ENCODE results near the gene TMEM181.

TMEM181 gene

DNA sequence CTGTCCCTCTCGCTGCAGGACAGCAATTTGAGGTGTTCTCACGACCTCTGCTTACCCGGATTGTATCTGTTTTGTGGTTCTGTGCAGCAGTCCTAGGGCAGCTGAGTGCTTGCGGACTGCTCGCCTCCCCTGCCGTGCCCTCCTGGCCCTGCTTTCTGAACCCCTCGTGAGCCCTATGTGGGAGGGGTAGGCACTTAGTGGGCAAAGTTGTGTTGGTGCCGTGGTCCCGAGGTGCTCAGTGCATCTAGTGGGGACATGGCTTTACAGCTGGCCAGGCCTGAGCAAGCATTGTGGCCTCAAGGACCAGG lies 5.2 kb downstream of the TMEM181 start:
- no peak for DNase-seq (ENCODE audit: low read depth)

DNA sequence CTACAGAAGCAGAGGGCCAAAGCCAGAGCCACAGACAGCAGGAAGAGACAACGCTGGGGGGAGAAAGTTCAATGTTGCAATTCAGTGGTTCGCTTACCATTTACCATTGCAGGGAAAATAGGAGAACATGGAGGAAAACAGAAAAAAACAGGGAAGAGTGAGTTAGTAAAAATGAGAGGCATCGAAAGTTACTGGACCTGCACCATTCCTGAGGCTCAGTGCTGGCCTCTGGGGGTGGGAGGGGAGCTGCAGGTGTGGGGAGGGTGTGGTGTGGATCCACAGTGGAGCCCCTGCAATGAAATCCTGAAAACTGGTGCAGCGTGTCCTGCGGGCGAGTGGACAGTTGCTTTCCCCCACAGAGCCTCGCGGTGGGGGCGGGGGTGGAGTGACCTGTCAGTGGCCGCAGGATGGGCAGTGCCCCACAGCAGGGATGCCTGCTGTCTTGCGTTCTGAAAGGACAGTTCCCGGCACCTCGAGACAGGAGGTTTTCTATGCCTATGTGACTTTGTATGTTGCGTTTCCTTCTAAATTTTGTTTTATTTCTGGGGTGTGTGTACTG lies 5.7 kb downstream of the TMEM181 start:
- no peak for DNase-seq (ENCODE audit: low read depth)

DNA sequence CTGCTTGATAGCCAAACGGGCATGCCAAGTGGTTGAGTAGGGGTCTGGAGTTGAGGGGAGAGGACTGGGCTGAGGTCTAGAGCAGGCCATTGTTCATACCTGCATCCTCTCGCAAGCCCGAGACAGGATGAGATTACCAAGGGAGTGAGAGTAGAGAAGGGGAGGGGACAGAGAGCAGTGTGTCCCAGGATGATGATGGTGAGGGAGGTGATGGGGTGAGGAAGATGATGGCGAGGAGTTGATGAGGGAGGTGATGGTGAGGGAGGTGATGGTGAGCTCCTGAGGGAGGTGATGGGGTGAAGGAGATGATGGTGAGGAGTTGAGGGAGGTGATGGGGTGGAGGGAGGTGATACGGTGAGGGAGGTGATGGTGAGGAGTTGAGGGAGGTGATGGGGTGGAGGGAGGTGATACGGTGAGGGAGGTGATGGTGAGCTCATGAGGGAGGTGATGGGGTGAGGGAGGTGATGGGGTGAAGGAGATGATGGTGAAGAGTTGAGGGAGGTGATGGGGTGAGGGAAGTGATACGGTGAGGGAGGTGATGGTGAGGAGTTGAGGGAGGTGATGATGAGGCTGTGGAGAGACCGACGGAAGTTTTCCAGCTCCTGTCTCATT lies 6.4 kb downstream of the TMEM181 start:
- no peak for DNase-seq (ENCODE audit: low read depth)

DNA sequence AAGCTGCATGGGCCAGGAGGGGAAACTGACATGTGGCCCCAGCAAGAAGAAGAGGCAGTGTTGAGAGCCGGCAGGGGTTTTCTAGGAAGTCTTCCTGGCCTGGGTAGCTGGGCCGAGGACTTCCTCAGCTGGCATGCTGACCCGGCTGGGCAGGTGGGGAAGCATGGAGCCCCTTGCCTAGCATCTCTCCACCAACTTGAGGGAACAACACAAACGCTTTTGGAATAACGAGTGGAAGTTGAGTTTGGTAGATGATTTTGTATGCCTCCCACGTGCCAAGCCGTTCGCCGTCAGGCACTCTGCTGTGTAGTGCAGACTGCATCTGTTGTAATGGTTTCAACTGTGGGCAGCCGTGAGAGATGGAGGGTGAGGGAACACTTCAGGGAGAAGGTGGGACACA lies 7.3 kb downstream of the TMEM181 start:
- DNase-seq (ENCODE audit: low read depth) = no peak

DNA sequence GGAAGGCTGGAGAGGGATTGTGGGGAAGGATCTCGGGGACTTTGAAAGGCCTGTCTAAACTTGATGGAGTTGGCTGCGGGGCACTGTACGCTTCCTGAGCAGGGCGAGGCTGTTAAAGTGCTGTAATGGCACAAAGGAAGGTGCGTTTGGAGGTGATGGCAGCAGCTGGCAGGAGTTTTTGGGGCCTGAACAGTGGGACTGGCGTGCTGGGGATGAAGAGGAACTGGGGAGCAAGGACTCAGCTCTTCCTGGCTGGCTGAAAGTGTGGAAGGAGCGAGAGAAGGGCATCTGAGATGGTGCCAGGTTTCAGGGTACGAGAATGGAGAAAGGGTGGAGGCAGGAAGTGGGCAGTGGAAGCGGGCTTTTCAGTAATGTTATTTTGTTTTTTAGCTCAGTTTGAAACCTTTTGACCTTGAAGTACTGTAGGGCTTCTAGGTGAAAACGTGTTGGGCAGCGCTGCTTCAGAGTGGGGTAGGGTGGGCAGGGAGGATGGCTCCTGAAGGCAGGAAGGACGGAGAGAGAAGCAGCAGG lies 8.0 kb downstream of the TMEM181 start:
- DNase-seq (ENCODE audit: low read depth) = no peak

DNA sequence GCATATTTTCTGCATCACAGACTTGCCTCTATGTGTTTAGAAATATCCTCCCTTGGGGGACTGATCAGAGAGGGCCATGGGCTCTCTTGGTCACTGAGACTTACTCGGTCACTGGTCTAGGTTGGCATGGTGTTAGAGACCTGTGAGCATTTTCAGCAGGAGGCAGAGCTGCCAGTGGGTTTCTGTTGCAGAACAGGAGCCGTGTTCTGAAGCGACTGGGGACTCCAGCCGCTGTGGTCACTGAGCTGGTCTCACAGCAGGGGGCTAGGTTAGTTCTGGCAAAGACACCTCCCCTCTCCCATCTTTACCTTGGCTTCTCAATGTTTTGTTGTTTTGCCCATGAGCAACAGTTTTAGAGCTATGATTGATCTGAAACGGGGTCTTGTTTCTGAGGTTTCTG lies 8.7 kb downstream of the TMEM181 start:
- no peak for DNase-seq (ENCODE audit: low read depth)

DNA sequence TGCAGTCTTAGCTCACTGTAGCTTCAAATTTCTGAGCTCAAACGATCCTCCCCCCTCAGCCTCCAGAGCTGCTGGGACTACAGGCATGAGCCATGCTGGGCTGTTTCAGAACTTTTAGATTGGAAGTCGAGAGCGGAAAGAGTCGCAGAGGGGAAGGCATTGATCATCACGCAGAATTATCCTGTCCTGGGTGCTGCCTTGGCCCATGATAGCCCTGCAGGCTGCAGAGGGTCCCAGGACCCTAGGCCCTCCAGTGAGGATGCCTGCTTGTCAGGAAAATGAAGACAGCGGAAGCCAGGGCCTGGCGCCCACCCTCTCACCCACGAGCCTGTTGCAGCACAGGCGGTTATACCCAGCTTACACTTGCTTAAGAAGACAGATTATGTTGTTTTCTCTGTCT lies 9.1 kb downstream of the TMEM181 start:
- DNase-seq (ENCODE audit: low read depth) = no peak

DNA sequence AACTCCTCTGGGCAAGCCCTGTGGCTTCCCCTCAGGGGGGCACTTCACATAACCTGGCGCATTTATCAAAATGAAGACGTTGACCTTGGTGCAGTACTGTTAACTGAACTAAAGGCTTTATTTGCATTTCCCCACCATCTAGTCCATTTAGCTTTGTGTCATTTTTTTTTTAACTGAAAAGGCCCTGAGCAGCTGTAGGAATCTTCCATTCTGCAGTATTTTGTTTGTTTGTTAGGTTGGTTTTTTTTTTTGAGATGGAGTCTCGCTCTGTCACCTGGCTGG lies 10.7 kb downstream of the TMEM181 start:
- no peak for DNase-seq (ENCODE audit: low read depth)

DNA sequence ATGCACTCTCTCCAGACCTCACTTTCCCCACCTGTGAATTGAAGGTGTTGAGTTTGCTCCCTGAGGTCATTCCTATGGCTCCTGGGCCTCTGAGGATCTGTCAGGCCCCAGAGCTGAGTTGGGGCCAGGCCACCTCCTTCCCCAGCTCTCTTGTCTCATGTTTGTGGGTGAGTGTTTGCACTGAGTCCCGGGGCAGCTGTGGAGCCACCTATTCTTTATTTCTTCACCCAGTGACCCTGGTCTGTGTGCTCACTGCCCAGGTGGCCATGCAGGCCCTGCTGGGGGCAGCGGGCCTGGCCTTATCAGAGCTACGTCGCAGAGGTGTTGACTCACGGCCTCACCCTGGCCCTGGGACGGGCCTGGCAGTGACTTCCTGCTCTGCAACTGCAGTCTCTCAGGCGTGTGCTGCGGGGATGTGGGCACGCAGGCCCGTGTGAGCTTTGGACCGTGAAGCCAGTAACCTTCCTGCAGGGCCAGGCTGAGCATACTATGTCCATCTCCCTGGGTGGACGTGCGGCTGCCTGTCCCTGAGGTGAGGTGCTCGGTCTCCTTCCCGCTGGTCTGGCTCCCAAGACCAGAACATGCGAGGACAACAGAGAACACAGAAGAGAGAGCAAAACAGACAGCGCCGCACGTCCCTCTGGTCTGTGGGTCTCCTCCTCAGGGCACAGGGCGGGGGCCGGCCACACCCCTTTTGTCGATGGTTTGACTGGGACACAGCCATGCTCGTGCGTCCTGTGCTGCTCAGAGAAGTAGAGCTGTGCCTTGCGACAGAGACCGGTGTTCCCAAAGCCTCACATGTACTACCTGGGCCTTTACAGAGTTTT lies 12.1 kb downstream of the TMEM181 start:
- DNase-seq (ENCODE audit: low read depth) = no peak

DNA sequence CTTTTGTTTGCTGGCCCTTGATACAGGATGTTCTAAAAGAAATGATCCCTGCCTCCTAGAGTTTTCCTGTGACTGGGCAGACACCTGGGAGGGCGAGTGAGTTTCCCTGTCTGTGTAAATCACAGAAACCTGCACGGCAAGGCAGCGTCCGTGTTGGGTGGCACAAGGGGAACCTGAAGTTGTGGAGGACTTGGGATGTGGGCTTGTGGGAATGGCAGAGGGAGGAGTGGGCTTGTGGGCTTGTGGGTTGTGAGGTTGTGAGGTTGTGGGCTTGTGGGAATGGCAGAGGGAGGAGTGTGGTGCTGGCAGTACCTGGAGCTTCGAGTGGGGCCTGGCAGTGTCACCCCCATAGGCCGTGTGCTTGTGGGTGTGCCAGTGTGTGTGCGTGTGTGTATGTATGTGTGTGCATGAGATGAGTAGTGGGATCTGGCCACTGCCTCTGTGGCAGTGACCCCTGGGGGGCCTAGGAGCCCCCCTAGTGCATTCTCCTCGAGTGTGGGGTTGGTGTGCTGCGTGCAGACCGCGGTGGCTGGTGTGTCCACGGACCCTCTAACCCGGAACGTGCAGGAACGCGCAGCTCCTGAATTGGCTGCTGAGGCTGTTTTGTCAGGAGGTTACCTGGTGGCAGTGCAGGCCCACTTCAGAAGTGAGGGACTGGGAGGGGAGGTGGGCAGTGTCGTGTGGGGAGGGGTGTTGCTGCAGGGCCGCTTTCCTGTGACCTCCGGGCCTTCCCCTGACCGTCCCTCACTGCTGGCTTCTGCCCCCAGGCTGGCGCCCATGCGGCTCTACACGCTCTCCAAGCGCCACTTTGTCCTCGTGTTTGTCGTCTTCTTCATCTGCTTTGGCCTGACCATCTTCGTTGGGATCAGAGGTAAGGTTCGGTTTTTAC lies 13.0 kb downstream of the TMEM181 start:
- DNase-seq (ENCODE audit: low read depth) = no peak

DNA sequence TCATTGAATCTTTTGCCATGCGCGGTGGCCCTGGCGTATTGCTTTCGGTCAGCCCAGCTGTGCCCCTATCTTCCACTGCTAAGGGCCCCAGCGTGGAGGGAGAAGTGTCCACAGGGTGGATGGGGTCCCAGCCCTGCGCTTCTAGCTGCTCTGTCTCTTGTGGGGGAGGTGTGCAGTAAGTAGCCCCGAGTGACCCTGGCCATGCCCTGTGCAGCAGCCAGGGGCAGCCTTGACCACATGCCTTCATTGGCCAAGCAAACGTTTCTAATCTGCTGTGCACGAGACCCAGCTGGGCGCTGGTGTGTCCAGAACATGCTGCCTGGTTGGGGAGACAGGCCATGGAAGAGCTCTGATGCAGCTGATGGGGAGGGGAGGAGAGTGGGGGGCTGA lies 13.6 kb downstream of the TMEM181 start:
- no peak for DNase-seq (ENCODE audit: low read depth)

DNA sequence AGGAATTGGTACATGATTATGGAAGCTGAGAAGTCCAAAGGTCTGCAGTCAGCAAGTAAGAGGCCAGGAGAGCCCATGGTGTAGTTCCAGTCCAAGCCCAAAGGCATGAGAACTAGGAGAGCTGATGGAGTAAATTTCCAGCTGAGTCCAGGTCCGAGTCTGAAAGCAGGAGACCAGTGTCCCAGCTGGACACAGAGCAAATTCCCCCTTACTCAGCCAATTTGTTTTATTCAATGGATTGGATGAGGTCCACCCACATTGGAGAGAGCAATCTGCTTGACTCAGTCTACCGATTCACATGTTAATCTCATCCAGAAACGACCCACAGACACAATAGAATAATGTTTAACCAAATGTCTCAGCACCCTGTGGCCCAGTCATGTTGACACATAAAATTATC lies 14.9 kb downstream of the TMEM181 start:
- DNase-seq (ENCODE audit: low read depth) = no peak

DNA sequence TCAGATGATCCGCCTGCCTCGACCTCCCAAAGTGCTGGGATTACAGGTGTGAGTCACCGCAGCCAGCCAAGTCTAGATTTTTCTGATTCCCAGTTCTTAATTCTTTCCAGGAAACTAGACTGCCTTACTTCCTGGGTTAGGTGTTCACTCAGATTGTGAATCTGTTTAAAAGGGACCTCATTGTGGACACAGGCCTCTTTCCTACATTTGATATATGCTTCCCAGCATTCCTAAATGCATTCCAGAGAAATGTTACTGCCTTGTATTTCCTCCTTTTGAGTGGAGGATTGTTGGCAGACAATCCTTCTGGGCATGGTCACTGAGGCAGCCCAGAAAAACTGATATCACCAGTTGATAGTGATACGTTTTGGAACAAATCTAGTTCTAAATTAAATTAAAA lies 15.7 kb downstream of the TMEM181 start:
- DNase-seq (ENCODE audit: low read depth) = no peak

DNA sequence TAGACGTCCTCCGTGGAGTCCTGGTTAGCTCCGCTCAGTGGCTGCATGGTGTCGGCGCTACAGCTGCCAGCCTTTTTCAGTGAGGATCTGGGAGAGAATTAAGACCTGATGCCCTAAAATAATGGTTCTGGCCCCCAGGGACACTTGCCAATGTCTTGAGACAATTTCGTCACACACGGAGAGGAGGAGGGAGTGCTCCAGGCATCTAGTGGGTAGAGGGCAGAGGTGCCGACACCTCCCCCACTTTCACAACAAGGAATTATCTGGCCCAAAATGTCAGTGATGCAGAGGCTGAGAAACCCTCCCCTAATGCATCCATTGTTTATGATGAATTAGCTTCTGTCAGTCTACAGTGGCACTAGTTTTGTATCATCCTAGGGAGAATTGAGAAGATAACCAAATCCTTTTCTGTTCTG lies 24.4 kb downstream of the TMEM181 start:
- DNase-seq (ENCODE audit: low read depth) = no peak

DNA sequence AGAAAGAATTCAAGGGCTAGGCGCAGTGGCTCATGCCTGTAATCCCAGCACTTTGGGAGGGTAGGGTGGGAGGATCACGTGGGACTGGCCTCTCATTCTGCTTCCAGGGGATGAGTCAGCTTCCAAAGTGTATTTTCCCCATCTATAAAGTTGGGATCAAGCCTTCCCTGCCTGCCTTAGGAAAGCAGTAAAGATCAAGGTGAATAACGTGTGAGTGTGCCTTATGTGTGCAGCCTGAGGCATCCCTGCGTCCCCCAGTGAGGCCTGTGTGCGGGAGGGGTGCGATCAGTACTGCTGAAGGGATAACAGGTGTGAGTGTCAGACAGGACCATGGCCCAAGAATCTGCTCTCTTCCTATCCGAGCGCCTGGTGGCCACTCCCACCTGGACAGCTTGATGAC lies 26.8 kb downstream of the TMEM181 start:
- no peak for DNase-seq (ENCODE audit: low read depth)

DNA sequence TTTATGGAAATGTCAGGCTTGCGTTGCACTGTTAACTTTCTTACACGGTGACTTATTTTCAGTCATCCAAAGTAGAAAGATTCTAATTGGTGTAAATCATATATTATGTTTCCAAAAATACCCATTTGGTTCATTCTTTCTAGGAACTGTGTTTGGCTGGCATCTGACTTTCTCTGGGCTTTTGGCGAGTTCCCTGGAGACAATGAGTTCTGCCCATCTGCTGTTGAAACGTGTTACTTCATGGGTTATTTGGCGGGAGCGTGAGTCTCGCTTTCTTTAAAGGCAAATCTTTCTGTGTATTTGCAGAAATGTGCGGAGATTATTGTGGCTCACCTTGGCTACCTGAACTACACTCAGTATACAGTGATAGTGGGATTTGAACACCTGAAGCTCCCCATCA lies 29.5 kb downstream of the TMEM181 start:
- no peak for DNase-seq (ENCODE audit: low read depth)

DNA sequence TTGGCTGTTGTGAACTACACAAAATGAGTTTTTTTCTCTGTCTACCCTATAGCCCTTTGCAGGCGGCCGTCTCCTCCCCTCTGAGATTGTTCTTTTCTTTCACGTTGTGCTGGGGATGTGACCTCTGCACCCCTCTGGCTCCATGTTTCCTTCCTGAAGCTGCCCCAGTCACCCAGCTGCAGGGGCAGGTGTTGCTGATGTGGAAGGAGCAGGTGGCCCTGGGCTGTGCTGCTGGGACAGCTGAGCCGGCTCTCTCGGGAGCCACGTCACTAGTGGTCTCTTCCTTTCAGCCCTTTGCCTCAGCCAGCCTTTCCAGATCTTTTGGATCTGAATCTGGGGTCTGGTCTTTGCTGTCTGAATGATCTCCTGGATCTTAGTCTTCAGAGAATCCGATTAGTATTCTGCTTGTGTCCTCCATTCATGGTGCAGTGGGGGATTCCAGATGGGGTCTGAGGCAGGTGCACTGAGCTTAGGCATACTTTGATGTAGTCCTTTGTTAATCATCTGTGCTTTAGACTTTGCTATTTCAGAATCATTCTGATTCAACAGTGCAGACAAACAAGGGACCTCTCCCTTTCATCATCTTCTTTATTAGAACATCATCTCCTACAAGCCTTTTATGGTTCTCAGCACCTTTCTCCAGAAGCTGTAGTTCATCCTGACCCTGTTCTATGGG lies 31.4 kb downstream of the TMEM181 start:
- no peak for DNase-seq (ENCODE audit: low read depth)

DNA sequence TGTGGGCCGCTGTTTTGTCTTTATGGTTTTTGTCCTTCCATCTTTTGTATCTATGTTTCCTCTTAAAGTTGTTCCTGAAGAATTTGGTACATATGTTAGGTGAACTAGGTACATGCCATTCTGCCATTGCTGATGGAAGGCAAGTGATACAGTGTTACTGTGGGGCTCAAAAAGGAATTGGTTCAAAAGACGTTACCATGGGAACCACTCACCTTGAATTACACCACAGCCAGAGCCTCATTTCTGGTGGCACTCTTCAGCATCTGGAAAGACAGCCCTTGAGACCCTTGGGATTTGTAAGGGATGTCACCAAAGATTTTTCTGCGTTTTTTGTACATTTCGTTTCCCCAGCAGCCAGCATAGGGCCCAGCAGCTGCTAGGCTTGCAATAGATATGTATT lies 31.9 kb downstream of the TMEM181 start:
- DNase-seq (ENCODE audit: low read depth) = no peak

DNA sequence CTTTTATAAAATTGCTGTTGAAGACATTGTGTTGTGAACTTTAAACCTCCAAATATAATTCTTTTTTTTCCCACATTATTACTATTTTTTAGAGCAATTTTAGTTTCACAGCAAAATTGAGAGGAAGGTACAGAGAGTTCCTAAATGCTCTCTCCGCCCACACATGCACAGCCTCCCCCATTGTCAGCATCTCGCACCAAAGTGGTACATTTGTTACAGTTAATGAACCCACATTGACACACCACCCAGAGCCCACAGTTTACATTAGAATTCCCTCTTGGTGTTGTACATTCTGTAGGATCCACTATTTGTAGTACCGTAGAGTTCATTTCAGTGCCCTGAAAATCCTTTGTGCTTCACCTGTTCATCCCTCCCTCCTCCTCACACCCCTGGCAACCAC lies 33.8 kb downstream of the TMEM181 start:
- DNase-seq (ENCODE audit: low read depth) = no peak

DNA sequence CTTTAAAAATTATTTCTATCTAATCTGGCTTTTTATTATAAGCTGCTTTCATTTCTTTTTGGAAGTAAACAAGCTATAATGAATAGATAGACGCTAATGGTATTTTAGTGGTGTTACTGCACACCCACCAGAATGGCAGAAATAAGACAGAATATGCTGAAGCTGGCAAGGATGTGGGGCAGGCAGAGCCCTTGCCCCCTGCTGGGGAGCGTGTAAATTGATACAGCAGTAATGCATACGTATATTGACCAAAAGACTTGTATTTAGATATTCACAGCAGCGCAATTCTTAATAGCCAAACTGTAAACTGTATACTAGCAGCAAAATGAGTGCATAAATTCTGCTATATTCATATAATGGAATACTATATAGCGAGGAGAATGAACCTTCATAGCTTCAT lies 35.3 kb downstream of the TMEM181 start:
- no peak for DNase-seq (ENCODE audit: low read depth)

DNA sequence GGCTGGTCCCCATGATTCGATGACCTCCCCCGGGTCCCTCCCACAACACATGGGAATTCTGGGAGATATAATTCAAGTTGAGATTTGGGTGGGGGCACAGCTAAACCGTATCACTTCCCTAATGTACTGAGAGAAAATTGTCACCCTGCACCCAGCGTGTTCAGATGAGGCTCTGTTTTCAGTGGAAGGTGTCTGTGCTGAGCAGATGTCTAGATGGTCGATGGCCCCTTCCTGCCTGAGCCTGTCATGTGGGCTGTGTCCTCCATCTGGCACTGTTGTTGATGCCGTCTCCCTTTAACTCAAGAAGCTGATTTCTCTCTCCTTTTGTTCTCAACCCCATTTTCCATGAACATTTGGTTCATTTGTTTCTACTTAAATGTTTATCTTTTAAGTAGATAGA lies 37.0 kb downstream of the TMEM181 start:
- DNase-seq (ENCODE audit: low read depth) = no peak

DNA sequence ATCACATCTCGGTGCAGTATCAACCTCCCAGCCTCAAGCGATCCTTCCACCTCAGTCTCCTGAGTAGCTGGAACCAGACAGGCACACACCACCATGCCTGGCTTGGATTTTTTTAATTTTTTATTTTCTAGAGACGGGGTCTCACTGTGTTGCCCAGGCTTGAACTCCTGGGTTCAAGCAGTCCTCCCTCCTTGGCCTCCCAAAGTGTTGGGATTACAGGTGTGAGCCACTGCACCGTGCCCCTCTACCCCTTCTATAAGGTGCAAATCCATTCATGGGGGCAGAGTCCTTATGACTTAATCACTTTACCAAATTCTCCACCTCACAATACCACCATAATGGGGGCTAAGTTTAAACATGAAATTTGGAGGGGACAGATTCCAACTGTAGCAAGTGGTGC lies 37.7 kb downstream of the TMEM181 start:
- no peak for DNase-seq (ENCODE audit: low read depth)

Measured in activated T-helper 1 cell treated with Interleukin-2 at 50 U/mL for 16 hours (primary cell).